ENCODE measurements around the gene ADCY10.

DNA sequence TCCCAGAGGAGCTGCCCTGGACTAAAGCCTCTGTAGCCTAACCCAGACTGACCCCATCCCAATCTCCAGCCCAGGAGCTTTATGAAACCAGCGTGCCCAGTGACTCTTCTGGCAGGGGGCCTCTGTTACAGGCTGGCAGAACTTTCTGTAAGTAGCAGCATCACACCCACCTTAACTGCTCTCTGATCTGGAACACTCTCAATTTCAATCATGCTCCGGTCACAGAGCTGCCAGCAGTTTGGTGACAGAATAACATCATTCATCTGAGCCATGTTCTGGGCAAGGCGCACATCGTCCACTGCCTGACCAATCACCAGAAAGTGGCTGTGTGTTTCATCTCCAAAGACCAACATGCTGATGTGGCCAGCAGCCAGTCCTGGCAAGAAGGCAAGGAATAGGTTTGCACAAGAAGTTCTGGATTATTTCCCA, 14.7 kb downstream of the ADCY10 start:
- TF ChIP-seq, protein P1, sequence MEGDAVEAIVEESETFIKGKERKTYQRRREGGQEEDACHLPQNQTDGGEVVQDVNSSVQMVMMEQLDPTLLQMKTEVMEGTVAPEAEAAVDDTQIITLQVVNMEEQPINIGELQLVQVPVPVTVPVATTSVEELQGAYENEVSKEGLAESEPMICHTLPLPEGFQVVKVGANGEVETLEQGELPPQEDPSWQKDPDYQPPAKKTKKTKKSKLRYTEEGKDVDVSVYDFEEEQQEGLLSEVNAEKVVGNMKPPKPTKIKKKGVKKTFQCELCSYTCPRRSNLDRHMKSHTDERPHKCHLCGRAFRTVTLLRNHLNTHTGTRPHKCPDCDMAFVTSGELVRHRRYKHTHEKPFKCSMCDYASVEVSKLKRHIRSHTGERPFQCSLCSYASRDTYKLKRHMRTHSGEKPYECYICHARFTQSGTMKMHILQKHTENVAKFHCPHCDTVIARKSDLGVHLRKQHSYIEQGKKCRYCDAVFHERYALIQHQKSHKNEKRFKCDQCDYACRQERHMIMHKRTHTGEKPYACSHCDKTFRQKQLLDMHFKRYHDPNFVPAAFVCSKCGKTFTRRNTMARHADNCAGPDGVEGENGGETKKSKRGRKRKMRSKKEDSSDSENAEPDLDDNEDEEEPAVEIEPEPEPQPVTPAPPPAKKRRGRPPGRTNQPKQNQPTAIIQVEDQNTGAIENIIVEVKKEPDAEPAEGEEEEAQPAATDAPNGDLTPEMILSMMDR (IDR thresholded peaks at IDR 0.05): no peak
- TF ChIP-seq POLR2A (IDR thresholded peaks at IDR 0.05): no peak

All from Peyer's patch (tissue), 4 donors.